K562 (cell line): Measurements from ENCODE around the gene EIF4E1B. TPM values are rescaled to one million over a fixed set of nuclear protein-coding genes. Genes with fewer than 3 reads are reported as not detected.
A peak's percentile ranks its signal among the peaks of the same experiment; 100 is the strongest.

ENCODE experiments used
- HCFC1 ChIP-seq: IDR thresholded peaks from 2 replicates; pipeline ENCODE4 v1.6.1; 2012; ENCODE audit warnings: low read depth, low read length, improper control_type of control experiment
- HSF4 ChIP-seq: fragments of 250-450 bp; sonication (Bioruptor Pico); IDR thresholded peaks from 2 replicates; pipeline ENCODE4 v2.1.2; 2022; ENCODE audit warnings: mild to moderate bottlenecking, moderate library complexity, borderline replicate concordance
- L3MBTL2 ChIP-seq: fragments of 450-650 bp; IDR thresholded peaks from 2 replicates; pipeline ENCODE4 v1.6.1; 2016; ENCODE audit warnings: mild to moderate bottlenecking, moderate library complexity
- NR4A1 ChIP-seq, 2 experiments: fragments of 250-450 bp in 1 of 2; fragments of 450-650 bp in 1 of 2; sonication (Bioruptor Pico) in 1 of 2; IDR thresholded peaks; 2 replicates each; pipeline versions ENCODE4 v1.4.0 to v1.6.1; 2016 to 2020; ENCODE audit warnings: mild to moderate bottlenecking in 2 of 2, missing compliant biosample characterization in 1 of 2, missing genetic modification characterization in 1 of 2, moderate library complexity in 1 of 2
- PCBP1 ChIP-seq: fragments of 200-400 bp; formaldehyde crosslinking; IDR thresholded peaks from 2 replicates; pipeline ENCODE4 v1.6.1; 2018; ENCODE audit warnings: mild to moderate bottlenecking, low read depth, low read length; ENCODE audit not compliant: poor library complexity, severe bottlenecking
- PCBP2 ChIP-seq: fragments of 200-400 bp; formaldehyde crosslinking; IDR thresholded peaks from 2 replicates; pipeline ENCODE4 v1.6.1; 2018; ENCODE audit warnings: low read length, low read depth, mild to moderate bottlenecking, moderate library complexity; ENCODE audit not compliant: poor library complexity, severe bottlenecking
- POLR2A ChIP-seq: fragments of 450-650 bp; conservative IDR thresholded peaks from 2 replicates; pipeline ENCODE4 v1.6.1; 2016
- POLR2B ChIP-seq: fragments of 450-650 bp; IDR thresholded peaks from 2 replicates; pipeline ENCODE4 v1.6.1; 2018; ENCODE audit warnings: low read depth; ENCODE audit not compliant: partially characterized antibody
- RBFOX2 ChIP-seq: fragments of 200-400 bp; formaldehyde crosslinking; IDR thresholded peaks from 2 replicates; pipeline ENCODE4 v1.6.1; 2017; ENCODE audit warnings: low read depth, mild to moderate bottlenecking, low read length, moderate library complexity
- STAG1 ChIP-seq: sonication (generic); formaldehyde crosslinking; IDR thresholded peaks from 2 replicates; pipeline ENCODE4 v1.5.0; 2020; ENCODE audit warnings: missing genetic modification reagents, borderline replicate concordance
- TAF1 ChIP-seq: IDR thresholded peaks from 2 replicates; pipeline ENCODE4 v1.6.1; 2011; ENCODE audit warnings: mild to moderate bottlenecking, low read length, moderate library complexity; ENCODE audit not compliant: insufficient read depth, control insufficient read depth, severe bottlenecking; ENCODE audit errors: extremely low read depth
- ZNF324 ChIP-seq: fragments of 250-450 bp; sonication (Bioruptor Pico); IDR thresholded peaks from 2 replicates; pipeline ENCODE4 v1.4.0; 2020; ENCODE audit warnings: mild to moderate bottlenecking
- polyA plus RNA-seq, 8 experiments: library from polyadenylated mRNA; depleted of rRNA in 4 of 8; stranded (reverse) in 5 of 8; unstranded in 3 of 8; fragments of >200 nt; fragmentation: Nextera tagmentation in 2 of 8; fragmentation: Illumina TruSeq in 1 of 8; extraction: Ambion mirVana in 2 of 8; extraction: Trizol in 1 of 8; gene quantifications; 2 replicates each; pipeline versions ENCODE4 v1.2.1 to v1.2.3, GENCODE V29; 2011 to 2014; ENCODE audit warnings: inconsistent platforms in 1 of 8, missing spikeins in 1 of 8
- total RNA-seq, 7 experiments: library from RNA; depleted of rRNA in 6 of 7; stranded (reverse); fragments of >200 nt in 6 of 7; fragmentation: Illumina TruSeq in 2 of 7; extraction: Trizol in 2 of 7; gene quantifications; 2 replicates each; pipeline versions ENCODE4 v1.2.1 to v1.2.3, GENCODE V29; 2011 to 2021; ENCODE audit warnings: low replicate concordance in 1 of 7
- TF ChIP-seq, protein P1 (sequence below): fragments of 250-450 bp; sonication (Bioruptor Pico); IDR thresholded peaks from 2 replicates; pipeline ENCODE4 v1.4.0; 2020
- TF ChIP-seq, protein P2 (sequence below): fragments of 250-450 bp; sonication (Bioruptor Pico); IDR thresholded peaks from 2 replicates; pipeline ENCODE4 v1.4.0; 2020; ENCODE audit warnings: borderline replicate concordance
- TF ChIP-seq, protein P3 (sequence below): fragments of 150-350 bp; IDR thresholded peaks from 2 replicates; pipeline ENCODE4 v1.6.1; 2014; ENCODE audit warnings: low read depth, mild to moderate bottlenecking, low read length, borderline replicate concordance

The EIF4E1B gene
- total and polyA plus RNA-seq, 9 of the 15 experiments (the other 6 are each of a cell fraction or from before 2014, with no cell fraction given), result not detected

DNA sequence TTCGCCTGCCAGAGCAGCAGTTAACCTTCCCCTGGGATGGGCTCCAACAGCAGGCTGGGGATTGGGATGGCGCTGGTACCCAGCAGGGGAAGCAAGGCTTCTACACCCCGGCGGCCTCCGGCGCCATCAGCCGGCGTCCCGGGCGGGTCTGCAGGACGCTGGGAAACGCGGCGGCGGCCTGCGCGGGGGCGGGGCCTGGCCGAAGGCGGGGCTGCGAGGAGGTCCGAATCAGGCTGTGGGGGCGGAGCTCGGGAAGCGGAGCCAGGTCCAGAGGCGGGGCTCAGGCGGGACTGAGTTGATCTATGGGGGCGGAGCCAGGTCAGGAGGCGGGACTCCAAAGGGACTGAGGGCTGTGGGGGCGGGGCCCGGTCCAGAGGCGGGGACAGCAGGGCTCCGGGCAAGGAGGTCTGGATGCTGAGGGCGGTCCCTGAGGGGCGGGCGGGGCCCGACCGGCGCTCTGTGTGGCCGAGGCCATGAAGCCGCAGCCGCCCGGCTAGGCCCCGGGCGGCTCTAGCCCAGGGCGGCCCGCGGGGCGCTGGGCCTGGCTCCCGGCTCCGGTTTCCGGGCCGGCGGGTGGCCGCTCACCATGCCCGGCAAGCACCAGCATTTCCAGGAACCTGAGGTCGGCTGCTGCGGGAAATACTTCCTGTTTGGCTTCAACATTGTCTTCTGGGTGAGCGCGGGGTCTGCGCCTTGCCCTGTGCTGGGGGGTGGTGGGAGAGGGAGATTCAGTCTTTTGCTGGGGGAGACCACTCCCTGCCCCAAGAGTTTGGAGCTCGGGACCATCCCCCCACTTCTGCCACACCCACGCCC, 16.8 kb downstream of the EIF4E1B start, which contains the start of gene TSPAN17 (continued):
- TF ChIP-seq POLR2A (peak; percentile 89), PCBP1 (peak; percentile 71), POLR2B (peak; percentile 66), PCBP2 (no peak), TAF1 (peak; percentile 78), HSF4 (no peak), STAG1 (no peak), NR4A1 (CRISPR knock-in tag; IDR thresholded peaks at IDR 0.05) (0 out of 2 replicates have a peak, but pooled peaks have one; percentile 69), NR4A1 (tag; IDR thresholded peaks at IDR 0.05) (no peak), ZNF324 (CRISPR knock-in tag) (no peak), RBFOX2 (peak; percentile 95), L3MBTL2 (0 out of 2 replicates have a peak, but pooled peaks have one; percentile 43), HCFC1 (peak; percentile 55)
- TF ChIP-seq, protein P1, sequence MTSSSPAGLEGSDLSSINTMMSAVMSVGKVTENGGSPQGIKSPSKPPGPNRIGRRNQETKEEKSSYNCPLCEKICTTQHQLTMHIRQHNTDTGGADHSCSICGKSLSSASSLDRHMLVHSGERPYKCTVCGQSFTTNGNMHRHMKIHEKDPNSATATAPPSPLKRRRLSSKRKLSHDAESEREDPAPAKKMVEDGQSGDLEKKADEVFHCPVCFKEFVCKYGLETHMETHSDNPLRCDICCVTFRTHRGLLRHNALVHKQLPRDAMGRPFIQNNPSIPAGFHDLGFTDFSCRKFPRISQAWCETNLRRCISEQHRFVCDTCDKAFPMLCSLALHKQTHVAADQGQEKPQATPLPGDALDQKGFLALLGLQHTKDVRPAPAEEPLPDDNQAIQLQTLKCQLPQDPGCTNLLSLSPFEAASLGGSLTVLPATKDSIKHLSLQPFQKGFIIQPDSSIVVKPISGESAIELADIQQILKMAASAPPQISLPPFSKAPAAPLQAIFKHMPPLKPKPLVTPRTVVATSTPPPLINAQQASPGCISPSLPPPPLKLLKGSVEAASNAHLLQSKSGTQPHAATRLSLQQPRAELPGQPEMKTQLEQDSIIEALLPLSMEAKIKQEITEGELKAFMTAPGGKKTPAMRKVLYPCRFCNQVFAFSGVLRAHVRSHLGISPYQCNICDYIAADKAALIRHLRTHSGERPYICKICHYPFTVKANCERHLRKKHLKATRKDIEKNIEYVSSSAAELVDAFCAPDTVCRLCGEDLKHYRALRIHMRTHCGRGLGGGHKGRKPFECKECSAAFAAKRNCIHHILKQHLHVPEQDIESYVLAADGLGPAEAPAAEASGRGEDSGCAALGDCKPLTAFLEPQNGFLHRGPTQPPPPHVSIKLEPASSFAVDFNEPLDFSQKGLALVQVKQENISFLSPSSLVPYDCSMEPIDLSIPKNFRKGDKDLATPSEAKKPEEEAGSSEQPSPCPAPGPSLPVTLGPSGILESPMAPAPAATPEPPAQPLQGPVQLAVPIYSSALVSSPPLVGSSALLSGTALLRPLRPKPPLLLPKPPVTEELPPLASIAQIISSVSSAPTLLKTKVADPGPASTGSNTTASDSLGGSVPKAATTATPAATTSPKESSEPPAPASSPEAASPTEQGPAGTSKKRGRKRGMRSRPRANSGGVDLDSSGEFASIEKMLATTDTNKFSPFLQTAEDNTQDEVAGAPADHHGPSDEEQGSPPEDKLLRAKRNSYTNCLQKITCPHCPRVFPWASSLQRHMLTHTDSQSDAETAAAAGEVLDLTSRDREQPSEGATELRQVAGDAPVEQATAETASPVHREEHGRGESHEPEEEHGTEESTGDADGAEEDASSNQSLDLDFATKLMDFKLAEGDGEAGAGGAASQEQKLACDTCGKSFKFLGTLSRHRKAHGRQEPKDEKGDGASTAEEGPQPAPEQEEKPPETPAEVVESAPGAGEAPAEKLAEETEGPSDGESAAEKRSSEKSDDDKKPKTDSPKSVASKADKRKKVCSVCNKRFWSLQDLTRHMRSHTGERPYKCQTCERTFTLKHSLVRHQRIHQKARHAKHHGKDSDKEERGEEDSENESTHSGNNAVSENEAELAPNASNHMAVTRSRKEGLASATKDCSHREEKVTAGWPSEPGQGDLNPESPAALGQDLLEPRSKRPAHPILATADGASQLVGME (CRISPR knock-in tag), result peak; percentile 88
- TF ChIP-seq, protein P2, sequence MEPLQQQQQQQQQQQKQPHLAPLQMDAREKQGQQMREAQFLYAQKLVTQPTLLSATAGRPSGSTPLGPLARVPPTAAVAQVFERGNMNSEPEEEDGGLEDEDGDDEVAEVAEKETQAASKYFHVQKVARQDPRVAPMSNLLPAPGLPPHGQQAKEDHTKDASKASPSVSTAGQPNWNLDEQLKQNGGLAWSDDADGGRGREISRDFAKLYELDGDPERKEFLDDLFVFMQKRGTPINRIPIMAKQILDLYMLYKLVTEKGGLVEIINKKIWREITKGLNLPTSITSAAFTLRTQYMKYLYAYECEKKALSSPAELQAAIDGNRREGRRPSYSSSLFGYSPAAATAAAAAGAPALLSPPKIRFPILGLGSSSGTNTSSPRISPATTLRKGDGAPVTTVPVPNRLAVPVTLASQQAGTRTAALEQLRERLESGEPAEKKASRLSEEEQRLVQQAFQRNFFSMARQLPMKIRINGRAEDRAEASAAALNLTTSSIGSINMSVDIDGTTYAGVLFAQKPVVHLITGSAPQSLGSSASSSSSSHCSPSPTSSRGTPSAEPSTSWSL (CRISPR knock-in tag), result no peak
- TF ChIP-seq, protein P3, sequence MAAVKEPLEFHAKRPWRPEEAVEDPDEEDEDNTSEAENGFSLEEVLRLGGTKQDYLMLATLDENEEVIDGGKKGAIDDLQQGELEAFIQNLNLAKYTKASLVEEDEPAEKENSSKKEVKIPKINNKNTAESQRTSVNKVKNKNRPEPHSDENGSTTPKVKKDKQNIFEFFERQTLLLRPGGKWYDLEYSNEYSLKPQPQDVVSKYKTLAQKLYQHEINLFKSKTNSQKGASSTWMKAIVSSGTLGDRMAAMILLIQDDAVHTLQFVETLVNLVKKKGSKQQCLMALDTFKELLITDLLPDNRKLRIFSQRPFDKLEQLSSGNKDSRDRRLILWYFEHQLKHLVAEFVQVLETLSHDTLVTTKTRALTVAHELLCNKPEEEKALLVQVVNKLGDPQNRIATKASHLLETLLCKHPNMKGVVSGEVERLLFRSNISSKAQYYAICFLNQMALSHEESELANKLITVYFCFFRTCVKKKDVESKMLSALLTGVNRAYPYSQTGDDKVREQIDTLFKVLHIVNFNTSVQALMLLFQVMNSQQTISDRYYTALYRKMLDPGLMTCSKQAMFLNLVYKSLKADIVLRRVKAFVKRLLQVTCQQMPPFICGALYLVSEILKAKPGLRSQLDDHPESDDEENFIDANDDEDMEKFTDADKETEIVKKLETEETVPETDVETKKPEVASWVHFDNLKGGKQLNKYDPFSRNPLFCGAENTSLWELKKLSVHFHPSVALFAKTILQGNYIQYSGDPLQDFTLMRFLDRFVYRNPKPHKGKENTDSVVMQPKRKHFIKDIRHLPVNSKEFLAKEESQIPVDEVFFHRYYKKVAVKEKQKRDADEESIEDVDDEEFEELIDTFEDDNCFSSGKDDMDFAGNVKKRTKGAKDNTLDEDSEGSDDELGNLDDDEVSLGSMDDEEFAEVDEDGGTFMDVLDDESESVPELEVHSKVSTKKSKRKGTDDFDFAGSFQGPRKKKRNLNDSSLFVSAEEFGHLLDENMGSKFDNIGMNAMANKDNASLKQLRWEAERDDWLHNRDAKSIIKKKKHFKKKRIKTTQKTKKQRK, result no peak
